GM12878 (cell line): ENCODE results near the gene DGKE.

Experiments used
- EP300 ChIP-seq, 2 experiments: fragments of 150-350 bp in 1 of 2; IDR thresholded peaks; 2 replicates each; pipeline ENCODE4 v1.6.1; 2011 to 2012; ENCODE audit warnings: low read depth in 2 of 2, low read length in 2 of 2, borderline replicate concordance in 1 of 2, improper control_type of control experiment in 1 of 2, inconsistent platforms in 1 of 2; ENCODE audit not compliant: control insufficient read depth in 1 of 2
- MXI1 ChIP-seq: fragments of 150-350 bp; IDR thresholded peaks from 2 replicates; pipeline ENCODE4 v1.6.1; 2011; ENCODE audit warnings: low read depth, mild to moderate bottlenecking, inconsistent platforms, low read length, improper control_type of control experiment
- RAD51 ChIP-seq: fragments of 450-650 bp; IDR thresholded peaks from 2 replicates; pipeline ENCODE4 v1.6.1; 2016; ENCODE audit warnings: moderate library complexity, mild to moderate bottlenecking, inconsistent platforms
- ZBTB33 ChIP-seq: fragments of 450-650 bp; IDR thresholded peaks from 2 replicates; pipeline ENCODE4 v1.6.1; 2017; ENCODE audit warnings: mild to moderate bottlenecking
- TF ChIP-seq, protein P1 (sequence below), 3 experiments: IDR thresholded peaks in 2 of 3; conservative IDR thresholded peaks in 1 of 3; 2 replicates each; pipeline ENCODE4 v1.5.1; 2011; ENCODE audit warnings: low read depth in 3 of 3, low read length in 3 of 3, mild to moderate bottlenecking in 3 of 3, control low read depth in 2 of 3, moderate library complexity in 2 of 3, inconsistent platforms in 1 of 3, mixed read lengths in 1 of 3; ENCODE audit not compliant: control insufficient read depth in 2 of 3, insufficient read depth in 1 of 3; ENCODE audit errors: extremely low read depth in 1 of 3

DNA sequence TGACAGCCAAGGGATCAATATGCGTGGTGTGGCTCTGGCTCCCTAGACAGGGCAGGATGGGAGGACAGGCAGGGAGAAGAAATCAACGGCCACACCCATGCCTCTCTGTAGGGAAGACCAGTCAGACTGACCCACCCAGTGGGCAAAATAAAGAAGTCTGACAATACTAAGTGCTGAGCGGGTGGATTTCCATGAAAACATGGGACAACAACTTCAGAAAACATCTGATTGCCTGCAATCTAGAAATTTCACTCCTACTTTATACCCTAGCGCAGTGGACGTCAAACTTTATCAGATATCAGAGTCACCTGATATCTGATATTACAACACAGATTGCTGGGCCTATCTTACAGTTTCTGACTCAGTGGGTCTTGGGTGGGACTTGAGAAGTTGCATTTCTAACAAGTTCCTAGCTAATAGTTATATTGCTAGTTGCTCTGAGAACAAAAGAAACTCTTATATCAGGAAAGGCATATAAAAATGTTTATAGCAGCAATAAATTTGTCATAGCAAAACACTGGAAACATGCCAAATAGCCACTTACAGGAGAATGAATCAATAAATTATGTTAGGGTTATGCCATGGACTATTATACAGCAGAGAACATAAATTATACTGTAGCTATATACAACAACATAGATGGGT lies 38.6 kb upstream of the DGKE start:
- TF ChIP-seq MXI1 (no peak), EP300 (IDR thresholded peaks at IDR 0.05; ENCODE audit: borderline replicate concordance in 1 of 2, control insufficient read depth in 1 of 2, low read depth in 2 of 2, low read length in 2 of 2) (no peak), RAD51 (no peak), ZBTB33 (no peak)
- TF ChIP-seq, protein P1, sequence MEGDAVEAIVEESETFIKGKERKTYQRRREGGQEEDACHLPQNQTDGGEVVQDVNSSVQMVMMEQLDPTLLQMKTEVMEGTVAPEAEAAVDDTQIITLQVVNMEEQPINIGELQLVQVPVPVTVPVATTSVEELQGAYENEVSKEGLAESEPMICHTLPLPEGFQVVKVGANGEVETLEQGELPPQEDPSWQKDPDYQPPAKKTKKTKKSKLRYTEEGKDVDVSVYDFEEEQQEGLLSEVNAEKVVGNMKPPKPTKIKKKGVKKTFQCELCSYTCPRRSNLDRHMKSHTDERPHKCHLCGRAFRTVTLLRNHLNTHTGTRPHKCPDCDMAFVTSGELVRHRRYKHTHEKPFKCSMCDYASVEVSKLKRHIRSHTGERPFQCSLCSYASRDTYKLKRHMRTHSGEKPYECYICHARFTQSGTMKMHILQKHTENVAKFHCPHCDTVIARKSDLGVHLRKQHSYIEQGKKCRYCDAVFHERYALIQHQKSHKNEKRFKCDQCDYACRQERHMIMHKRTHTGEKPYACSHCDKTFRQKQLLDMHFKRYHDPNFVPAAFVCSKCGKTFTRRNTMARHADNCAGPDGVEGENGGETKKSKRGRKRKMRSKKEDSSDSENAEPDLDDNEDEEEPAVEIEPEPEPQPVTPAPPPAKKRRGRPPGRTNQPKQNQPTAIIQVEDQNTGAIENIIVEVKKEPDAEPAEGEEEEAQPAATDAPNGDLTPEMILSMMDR (IDR thresholded peaks at IDR 0.05 in 2 of 3, conservative IDR thresholded peaks at IDR 0.05 in 1 of 3; ENCODE audit: control insufficient read depth in 2 of 3, extremely low read depth in 1 of 3, insufficient read depth in 1 of 3, low read depth in 3 of 3, low read length in 3 of 3): no peak
